ENCODE data around the gene FNDC1. TPM values are rescaled to one million over a fixed set of nuclear protein-coding genes. Genes with fewer than 3 reads are reported as not detected.

The FNDC1 gene
- total RNA-seq, 1 experiment from 2014 or later: 0.23 TPM

- Histone ChIP-seq H3K9me3 (ENCODE audit: control insufficient read depth, insufficient read depth, low read depth, low read length) (no peaks in the 10 kb centered on the region), H3K27me3 (ENCODE audit: control insufficient read depth, insufficient read depth, low read length) (peaks cover 27% of the 10 kb centered on the region), H3K4me3 (ENCODE audit: low read depth in 2 of 2, low read length in 2 of 2) (no peak overlapping the region), H3K4me1 (ENCODE audit: control insufficient read depth, insufficient read depth, low read length) (no peaks in the 10 kb centered on the region), H3K27ac (ENCODE audit: low read length) (no peak overlapping the region), H3K36me3 (ENCODE audit: control insufficient read depth, insufficient read depth, low read length) (no peaks in the 10 kb centered on the region)
- peak; percentile 38 for TF ChIP-seq CTCF (IDR thresholded peaks at IDR 0.05)
- no peak for TF ChIP-seq TCF7L2 (IDR thresholded peaks at IDR 0.05; ENCODE audit: low read depth, low read length)
- DNase-seq (ENCODE audit: low read depth, low spot score) (no peak), ATAC-seq (peak; percentile 68)
- ChIA-PET CTCF (no interaction called here), POLR2A (no interaction called here)
- BruUV-seq (replicated peaks): no TSS peak
- intact Hi-C loops (cut with micrococcal nuclease; ENCODE audit: unreplicated experiment) (no loop called here), in situ Hi-C loops (cut with HindIII; ENCODE audit: low pct_unique_long_range_greater_than_20kb, low sequenced_read_pairs) (no loop called here)
These were observed 64.3 kb downstream of the FNDC1 start for GRCh38 chr6:159233365-159234101.

- no peak for ATAC-seq
- peaks cover 26% of the 10 kb centered on the region for H3K27me3 ChIP-seq (ENCODE audit: control insufficient read depth, insufficient read depth, low read length)
- BruUV-seq (replicated peaks): no TSS peak
- intact Hi-C loops (cut with micrococcal nuclease; ENCODE audit: unreplicated experiment) (no loop called here), in situ Hi-C loops (cut with HindIII; ENCODE audit: low pct_unique_long_range_greater_than_20kb, low sequenced_read_pairs) (no loop called here)
- TF ChIP-seq CTCF (IDR thresholded peaks at IDR 0.05): no peak
- no peaks in the 10 kb centered on the region for H3K9me3 ChIP-seq (ENCODE audit: control insufficient read depth, insufficient read depth, low read depth, low read length)
- ChIA-PET POLR2A (no interaction called here), CTCF (no interaction called here)
- H3K4me3 ChIP-seq (ENCODE audit: low read depth in 2 of 2, low read length in 2 of 2): no peak overlapping the region
- H3K4me1 ChIP-seq (ENCODE audit: control insufficient read depth, insufficient read depth, low read length): no peaks in the 10 kb centered on the region
- no peaks in the 10 kb centered on the region for H3K36me3 ChIP-seq (ENCODE audit: control insufficient read depth, insufficient read depth, low read length)
- H3K27ac ChIP-seq (ENCODE audit: low read length): no peak overlapping the region
- no peak for DNase-seq (ENCODE audit: low read depth, low spot score)
These were observed 64.9 kb downstream of the FNDC1 start for GRCh38 chr6:159234102-159234553.

- ATAC-seq (no peak), DNase-seq (ENCODE audit: low read depth, low spot score) (no peak)
- Histone ChIP-seq H3K9me3 (ENCODE audit: control insufficient read depth, insufficient read depth, low read depth, low read length) (no peaks in the 10 kb centered on the region), H3K27ac (ENCODE audit: low read length) (no peak overlapping the region), H3K36me3 (ENCODE audit: control insufficient read depth, insufficient read depth, low read length) (no peaks in the 10 kb centered on the region), H3K4me1 (ENCODE audit: control insufficient read depth, insufficient read depth, low read length) (no peaks in the 10 kb centered on the region), H3K27me3 (ENCODE audit: control insufficient read depth, insufficient read depth, low read length) (peaks cover 18% of the 10 kb centered on the region), H3K4me3 (ENCODE audit: low read depth in 2 of 2, low read length in 2 of 2) (no peak overlapping the region)
- TF ChIP-seq CTCF (IDR thresholded peaks at IDR 0.05) (no peak), TCF7L2 (IDR thresholded peaks at IDR 0.05; ENCODE audit: low read depth, low read length) (no peak), REST (IDR thresholded peaks at IDR 0.05; ENCODE audit: insufficient read depth in 1 of 2, low read depth in 2 of 2, low read length in 1 of 2) (no peak), POLR2AphosphoS5 (IDR thresholded peaks at IDR 0.05; ENCODE audit: low read depth, low read length) (no peak), SIN3A (IDR thresholded peaks at IDR 0.05; ENCODE audit: borderline replicate concordance, insufficient read depth, low read depth, low read length) (no peak)
- no TSS peak for BruUV-seq (replicated peaks)
- ChIA-PET POLR2A (no interaction called here), CTCF (no interaction called here)
- in situ Hi-C loops (cut with HindIII; ENCODE audit: low pct_unique_long_range_greater_than_20kb, low sequenced_read_pairs) (no loop called here), intact Hi-C loops (cut with micrococcal nuclease; ENCODE audit: unreplicated experiment) (no loop called here)
These were observed 69.8 kb downstream of the FNDC1 start for GRCh38 chr6:159238920-159239558.
